Type B pancreatic cell (in vitro differentiated cells): ENCODE measurements around the gene CRB1. TPM values are rescaled to one million over a fixed set of nuclear protein-coding genes. Genes with fewer than 3 reads are reported as not detected.

Experiments
- DNase-seq: peaks from one replicate; pipeline ENCODE4 v3.0.0; 2021; ENCODE audit warnings: mixed read lengths; ENCODE audit not compliant: unreplicated experiment; ENCODE audit errors: extremely low spot score
- H3K27ac Mint-ChIP-seq: 2 replicates; pipeline ENCODE4 v1.8.0; 2021; ENCODE audit warnings: mild to moderate bottlenecking, mixed read lengths
- H3K27me3 Mint-ChIP-seq: 2 replicates; pipeline ENCODE4 v1.8.0; 2021; ENCODE audit warnings: mixed read lengths
- H3K36me3 Mint-ChIP-seq: 2 replicates; pipeline ENCODE4 v1.8.0; 2021; ENCODE audit warnings: mixed read lengths
- H3K4me1 Mint-ChIP-seq: one replicate; pipeline ENCODE4 v1.8.0; 2021; ENCODE audit warnings: mixed read lengths; ENCODE audit not compliant: unreplicated experiment
- H3K4me3 Mint-ChIP-seq: 2 replicates; pipeline ENCODE4 v1.8.0; 2021; ENCODE audit warnings: mild to moderate bottlenecking, mixed read lengths
- H3K9me3 Mint-ChIP-seq: 2 replicates; pipeline ENCODE4 v1.8.0; 2021; ENCODE audit warnings: mixed read lengths
- CTCF ChIP-seq: fragments of 200-600 bp; sonication (generic); conservative IDR thresholded peaks from 2 replicates; pipeline ENCODE4 v1.5.0; 2021; ENCODE audit warnings: antibody characterized with exemption, mild to moderate bottlenecking
- total RNA-seq: library from RNA; stranded (reverse); gene quantifications from 2 replicates; pipeline ENCODE4 v1.2.1, GENCODE V29; 2021; ENCODE audit warnings: low replicate concordance

CRB1 gene
- total RNA-seq, 1 donor from 2014 or later, result 5.7 TPM

- no peaks in the 10 kb centered on the region for H3K27me3 Mint-ChIP-seq
These were observed 98.9 kb downstream of the CRB1 start for GRCh38 chr1:197366996-197367395.

GRCh38 chr1:197367627-197368026 lies 99.6 kb downstream of the CRB1 start:
- no peak for DNase-seq
- Mint-ChIP-seq H3K27ac (no peak overlapping the region), H3K27me3 (no peaks in the 10 kb centered on the region), H3K36me3 (no peaks in the 10 kb centered on the region), H3K4me1 (peaks cover 4% of the 10 kb centered on the region), H3K9me3 (no peaks in the 10 kb centered on the region), H3K4me3 (no peak overlapping the region)
- no peak for TF ChIP-seq CTCF

More at GRCh38 chr1:197366996-197367395, 98.9 kb downstream of the CRB1 start:
- no peaks in the 10 kb centered on the region for H3K9me3 Mint-ChIP-seq
- no peak for TF ChIP-seq CTCF
- H3K4me3 Mint-ChIP-seq, result no peak overlapping the region
- H3K36me3 Mint-ChIP-seq, result no peaks in the 10 kb centered on the region
- H3K27ac Mint-ChIP-seq, result no peak overlapping the region
- no peak for DNase-seq
- H3K4me1 Mint-ChIP-seq, result peaks cover 4% of the 10 kb centered on the region

- no peaks in the 10 kb centered on the region for H3K27me3 Mint-ChIP-seq
- H3K36me3 Mint-ChIP-seq, result no peaks in the 10 kb centered on the region
- H3K27ac Mint-ChIP-seq, result no peak overlapping the region
- no peak for DNase-seq
- no peaks in the 10 kb centered on the region for H3K9me3 Mint-ChIP-seq
- TF ChIP-seq CTCF, result no peak
- no peak overlapping the region for H3K4me3 Mint-ChIP-seq
- H3K4me1 Mint-ChIP-seq, result no peaks in the 10 kb centered on the region
These were observed 106.4 kb downstream of the CRB1 start for GRCh38 chr1:197374428-197374827.

GRCh38 chr1:197384471-197384870 lies 116.4 kb downstream of the CRB1 start:
- no peak overlapping the region for H3K4me3 Mint-ChIP-seq
- H3K27me3 Mint-ChIP-seq, result no peaks in the 10 kb centered on the region
- H3K9me3 Mint-ChIP-seq, result no peaks in the 10 kb centered on the region
- H3K4me1 Mint-ChIP-seq, result no peaks in the 10 kb centered on the region
- TF ChIP-seq CTCF, result no peak
- no peak for DNase-seq
- H3K36me3 Mint-ChIP-seq, result no peaks in the 10 kb centered on the region
- no peak overlapping the region for H3K27ac Mint-ChIP-seq

GRCh38 chr1:197388801-197389200 lies 120.7 kb downstream of the CRB1 start:
- DNase-seq, result no peak
- Mint-ChIP-seq H3K36me3 (no peaks in the 10 kb centered on the region), H3K4me1 (no peaks in the 10 kb centered on the region), H3K27ac (no peak overlapping the region), H3K4me3 (no peak overlapping the region), H3K27me3 (no peaks in the 10 kb centered on the region), H3K9me3 (no peaks in the 10 kb centered on the region)
- no peak for TF ChIP-seq CTCF

- DNase-seq, result no peak
- no peak overlapping the region for H3K4me3 Mint-ChIP-seq
- H3K36me3 Mint-ChIP-seq, result no peaks in the 10 kb centered on the region
- H3K9me3 Mint-ChIP-seq, result no peaks in the 10 kb centered on the region
- no peaks in the 10 kb centered on the region for H3K4me1 Mint-ChIP-seq
- no peaks in the 10 kb centered on the region for H3K27me3 Mint-ChIP-seq
- H3K27ac Mint-ChIP-seq, result no peak overlapping the region
- TF ChIP-seq CTCF, result no peak
These were observed 122.8 kb downstream of the CRB1 start for GRCh38 chr1:197390856-197391255.
